HUES48 (cell line): Measurements from ENCODE around the gene MYOM1.

Source experiments
- H3K27ac ChIP-seq: one replicate; pipeline ENCODE4 v1.7.0; 2013; ENCODE audit warnings: low read depth, low read length, inconsistent platforms
- H3K27me3 ChIP-seq: 2 replicates; pipeline ENCODE4 v1.6.1; 2013; ENCODE audit warnings: mild to moderate bottlenecking, low read length; ENCODE audit not compliant: control insufficient read depth, insufficient read depth
- H3K36me3 ChIP-seq: 2 replicates; pipeline ENCODE4 v1.6.1; 2013; ENCODE audit warnings: low read length; ENCODE audit not compliant: control insufficient read depth, insufficient read depth
- H3K4me1 ChIP-seq: 2 replicates; pipeline ENCODE4 v1.6.1; 2013; ENCODE audit warnings: mild to moderate bottlenecking, low read length; ENCODE audit not compliant: control insufficient read depth, insufficient read depth
- H3K4me3 ChIP-seq: 2 replicates; pipeline ENCODE4 v1.5.1; 2013; ENCODE audit warnings: mild to moderate bottlenecking, low read depth, low read length
- H3K9ac ChIP-seq: 2 replicates; pipeline ENCODE4 v1.6.1; 2013; ENCODE audit warnings: mild to moderate bottlenecking, low read depth, low read length, moderate library complexity
- H3K9me3 ChIP-seq: 2 replicates; pipeline ENCODE4 v1.6.1; 2013; ENCODE audit warnings: low read length; ENCODE audit not compliant: control insufficient read depth, insufficient read depth

Gene MYOM1

DNA sequence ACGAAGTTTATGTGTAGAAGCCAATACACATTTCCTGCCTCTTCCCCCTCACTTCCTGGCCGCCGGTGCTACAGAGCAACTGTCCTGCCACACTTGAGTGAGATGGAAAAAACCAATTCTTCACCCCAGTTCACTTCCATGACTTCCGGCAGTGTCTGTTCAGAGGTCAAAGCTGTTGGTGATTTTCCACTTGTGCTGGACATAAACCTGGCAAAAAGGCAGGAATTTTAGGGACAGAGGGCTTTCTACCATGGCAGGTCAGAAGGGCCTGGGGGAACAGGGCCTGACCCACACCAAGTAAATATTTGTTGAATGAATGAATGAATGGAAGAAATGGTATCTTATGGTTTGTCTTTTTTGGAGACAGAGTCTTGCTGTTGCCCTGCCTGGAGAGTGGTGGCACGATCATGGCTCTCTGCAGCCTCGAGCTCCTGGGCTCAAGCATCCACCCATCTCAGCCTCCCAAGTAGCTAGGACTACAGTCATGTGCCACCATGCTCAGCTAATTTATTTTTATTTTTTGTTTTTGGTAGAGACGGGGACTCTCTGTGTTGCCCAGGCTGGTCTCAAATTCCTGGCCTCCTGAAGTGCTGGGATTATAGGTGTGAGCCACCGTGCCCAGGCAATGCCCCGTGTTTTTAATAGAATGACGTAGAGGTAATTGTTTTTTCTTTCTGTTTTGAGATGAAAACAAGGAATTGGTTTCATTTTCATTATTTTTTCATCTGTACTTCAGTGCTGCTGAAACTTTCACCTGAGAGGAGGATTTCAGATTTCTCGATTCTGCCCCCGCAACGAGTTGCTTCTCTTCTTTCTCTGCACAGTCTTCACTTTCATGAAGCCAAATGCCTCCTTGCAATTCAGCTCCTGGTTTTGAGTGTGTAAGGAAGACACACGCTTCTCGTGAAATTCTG lies 158.8 kb downstream of the MYOM1 start:
- Histone ChIP-seq H3K4me3 (no peak overlapping the region), H3K36me3 (no peaks in the 10 kb centered on the region), H3K9me3 (no peaks in the 10 kb centered on the region), H3K4me1 (no peaks in the 10 kb centered on the region; the same call in 1 of the 2 replicates), H3K9ac (no peak overlapping the region), H3K27ac (no peak overlapping the region), H3K27me3 (no peaks in the 10 kb centered on the region)

DNA sequence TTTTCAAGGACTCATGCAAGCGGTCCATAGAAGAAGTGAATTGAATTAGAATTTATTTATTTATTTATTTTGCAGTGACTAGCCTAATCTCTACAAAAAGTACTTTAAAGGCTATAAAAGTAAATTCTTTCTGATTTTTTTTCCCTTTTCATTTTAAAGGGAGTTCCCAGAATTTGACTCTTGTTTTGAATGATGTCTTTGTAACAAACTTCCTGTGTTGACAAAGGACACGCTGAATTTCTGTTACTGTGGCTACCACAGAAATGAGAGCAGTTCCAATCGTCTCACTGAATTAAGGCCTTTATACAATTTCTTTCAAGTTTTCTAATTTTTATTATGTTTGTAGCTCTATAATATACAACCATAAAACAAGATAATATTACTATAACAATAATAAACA lies 160.5 kb downstream of the MYOM1 start:
- H3K9me3 ChIP-seq: no peaks in the 10 kb centered on the region
- no peak overlapping the region for H3K27ac ChIP-seq
- no peaks in the 10 kb centered on the region; the same call in 1 of the 2 replicates for H3K4me1 ChIP-seq
- no peak overlapping the region for H3K9ac ChIP-seq
- no peak overlapping the region for H3K4me3 ChIP-seq
- no peaks in the 10 kb centered on the region for H3K27me3 ChIP-seq
- H3K36me3 ChIP-seq: no peaks in the 10 kb centered on the region

DNA sequence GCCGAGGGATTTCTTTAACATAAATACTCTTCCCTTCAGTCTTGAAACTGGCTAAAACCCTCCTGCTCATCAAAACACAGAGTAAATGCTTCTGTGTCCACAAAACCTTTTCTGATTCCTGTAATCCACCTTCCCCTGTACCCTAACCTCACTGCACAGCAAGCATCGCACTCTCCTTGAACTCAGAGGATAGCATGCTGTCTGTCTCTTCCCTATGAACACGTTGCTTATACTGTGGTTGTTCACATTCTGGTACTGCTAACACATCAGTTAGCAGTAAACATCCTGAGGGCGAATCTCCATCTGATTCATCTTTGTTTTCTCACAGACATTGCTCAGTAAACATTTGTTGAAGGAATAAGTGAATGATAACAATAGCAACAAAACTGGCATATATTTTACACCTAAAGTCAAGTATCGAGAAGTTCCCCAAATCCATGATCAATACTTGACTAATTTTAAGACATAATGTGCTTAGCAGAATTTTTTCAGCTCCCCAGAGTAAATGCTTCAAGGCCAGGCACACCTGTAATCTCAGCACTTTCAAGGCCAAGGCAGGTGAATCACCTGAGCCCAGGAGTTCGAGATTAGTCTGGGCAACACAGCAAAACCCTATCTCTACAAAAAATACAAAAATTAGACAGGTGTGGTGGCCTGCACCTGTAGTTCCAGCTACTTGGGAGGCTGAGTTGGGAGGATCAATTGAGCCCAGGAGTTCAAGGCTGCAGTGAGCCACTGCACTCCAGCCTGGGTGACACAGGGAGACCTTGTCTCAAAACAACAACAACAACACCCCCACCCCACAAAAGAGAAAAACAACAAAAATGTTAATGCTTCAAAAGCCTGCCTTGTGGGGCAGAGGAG lies 161.2 kb downstream of the MYOM1 start:
- Histone ChIP-seq H3K4me1 (no peaks in the 10 kb centered on the region; the same call in 1 of the 2 replicates), H3K9ac (no peak overlapping the region), H3K4me3 (no peak overlapping the region), H3K27ac (no peak overlapping the region), H3K36me3 (no peaks in the 10 kb centered on the region), H3K27me3 (no peaks in the 10 kb centered on the region), H3K9me3 (no peaks in the 10 kb centered on the region)

DNA sequence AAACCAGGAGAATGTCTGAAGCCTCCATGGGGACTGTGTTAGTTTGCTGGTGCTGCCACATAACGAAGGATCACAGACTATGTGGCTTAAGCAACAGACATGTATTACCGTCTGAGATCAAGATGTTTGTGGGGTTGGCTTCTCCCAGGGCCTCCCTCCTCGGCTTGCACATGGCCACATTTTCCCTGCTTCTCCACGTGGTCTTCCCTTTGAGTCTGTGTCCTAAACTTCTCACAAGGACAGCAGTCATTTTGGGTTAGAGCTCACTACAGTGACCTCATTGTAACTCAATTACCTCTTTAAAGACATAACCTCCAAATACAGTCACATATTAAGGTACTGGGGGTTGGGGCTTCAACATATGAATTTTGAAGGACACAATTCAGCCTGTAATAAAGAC lies 162.2 kb downstream of the MYOM1 start:
- Histone ChIP-seq H3K4me1 (no peaks in the 10 kb centered on the region; the same call in 1 of the 2 replicates), H3K9ac (no peak overlapping the region), H3K27me3 (no peaks in the 10 kb centered on the region), H3K27ac (no peak overlapping the region), H3K36me3 (no peaks in the 10 kb centered on the region), H3K9me3 (no peaks in the 10 kb centered on the region), H3K4me3 (no peak overlapping the region)

DNA sequence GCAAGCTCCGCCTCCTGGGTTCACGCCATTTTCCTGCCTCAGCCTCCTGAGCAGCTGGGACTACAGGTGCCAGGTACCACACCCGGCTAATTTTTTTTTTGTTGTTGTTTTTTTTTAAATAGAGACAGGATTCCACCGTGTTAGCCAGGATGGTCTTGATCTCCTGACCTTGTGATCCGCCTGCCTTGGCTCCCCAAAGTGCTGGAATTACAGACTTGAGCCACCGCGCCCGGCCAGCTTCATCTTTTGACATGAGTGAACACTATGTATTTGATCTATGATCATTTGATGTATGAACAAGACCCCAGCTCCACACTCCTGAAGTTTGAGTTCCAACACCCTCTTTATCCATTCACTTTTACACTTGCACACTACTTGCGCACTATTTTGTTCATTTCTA lies 163.5 kb downstream of the MYOM1 start:
- Histone ChIP-seq H3K27ac (no peak overlapping the region), H3K9ac (no peak overlapping the region), H3K4me1 (peaks cover 5% of the 10 kb centered on the region), H3K36me3 (no peaks in the 10 kb centered on the region), H3K27me3 (no peaks in the 10 kb centered on the region), H3K9me3 (no peaks in the 10 kb centered on the region), H3K4me3 (no peak overlapping the region)

DNA sequence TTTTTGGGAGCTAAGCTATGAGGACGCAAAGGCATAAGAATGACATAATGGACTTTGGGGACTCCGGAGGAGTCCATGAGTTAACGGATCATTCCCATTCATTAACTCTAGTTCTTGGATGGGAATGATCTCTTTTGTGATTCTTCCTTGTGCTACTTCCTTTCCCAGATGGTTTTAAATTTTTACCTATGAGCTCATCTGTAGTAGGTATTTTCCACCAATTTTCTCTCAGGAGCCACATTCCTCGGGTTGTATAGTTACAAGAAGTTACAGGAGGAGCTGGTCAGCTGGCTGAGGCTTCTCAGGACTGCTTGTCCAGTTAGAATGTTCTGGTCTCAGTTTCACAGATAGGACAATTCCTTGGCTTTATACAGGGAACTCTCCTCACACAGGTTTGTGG lies 164.0 kb downstream of the MYOM1 start:
- Histone ChIP-seq H3K4me3 (no peak overlapping the region), H3K36me3 (no peaks in the 10 kb centered on the region), H3K9me3 (no peaks in the 10 kb centered on the region), H3K27ac (no peak overlapping the region), H3K27me3 (no peaks in the 10 kb centered on the region), H3K4me1 (peaks cover 8% of the 10 kb centered on the region), H3K9ac (no peak overlapping the region)

DNA sequence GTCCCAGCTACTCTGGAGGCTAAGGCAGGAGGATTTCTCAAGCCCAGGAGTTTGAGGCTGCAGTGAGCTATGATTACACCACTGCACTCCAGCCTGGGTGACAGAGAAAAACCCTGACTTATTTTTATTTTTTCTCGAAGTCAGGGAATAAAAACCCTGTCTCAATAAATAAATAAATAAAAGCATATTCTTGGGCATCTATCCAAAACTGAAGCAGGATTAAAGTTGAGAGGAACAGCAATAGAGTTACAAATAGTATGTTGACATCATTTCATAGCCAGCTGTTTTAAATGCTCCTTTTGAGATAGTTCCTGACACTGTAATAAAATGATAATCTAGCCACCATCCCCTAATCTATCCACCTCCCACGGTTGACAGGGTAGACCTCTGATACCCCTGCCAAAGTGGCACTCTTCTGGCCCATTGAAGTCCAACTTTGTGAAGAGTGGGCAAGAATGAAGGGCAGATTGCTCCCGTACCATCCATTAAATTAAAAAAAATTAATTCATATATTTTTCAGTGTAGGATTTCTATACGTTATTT lies 164.5 kb downstream of the MYOM1 start:
- Histone ChIP-seq H3K27ac (no peak overlapping the region), H3K4me3 (no peak overlapping the region), H3K9ac (no peak overlapping the region), H3K36me3 (no peaks in the 10 kb centered on the region), H3K27me3 (no peaks in the 10 kb centered on the region), H3K9me3 (no peaks in the 10 kb centered on the region), H3K4me1 (peaks cover 8% of the 10 kb centered on the region)

DNA sequence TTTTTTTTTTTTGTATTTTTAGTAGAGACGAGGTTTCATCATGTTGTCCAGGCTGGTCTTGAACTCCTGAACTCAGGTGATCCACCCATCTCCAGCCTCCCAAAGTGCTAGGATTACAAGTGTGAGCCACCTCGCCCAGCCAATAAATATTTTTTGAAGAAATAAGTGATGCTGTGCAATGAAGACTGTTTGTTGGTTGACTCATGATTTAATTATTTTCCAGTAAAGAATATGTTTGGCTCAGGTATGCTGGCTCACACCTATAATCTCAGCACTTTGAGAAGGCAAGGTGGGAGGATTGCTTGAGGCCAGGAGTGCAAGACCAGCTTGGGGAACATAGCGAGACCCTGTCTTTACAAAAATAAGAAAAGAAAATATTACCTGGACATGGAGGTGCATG lies 165.0 kb downstream of the MYOM1 start:
- Histone ChIP-seq H3K4me3 (no peak overlapping the region), H3K27ac (no peak overlapping the region), H3K4me1 (peaks cover 8% of the 10 kb centered on the region), H3K36me3 (no peaks in the 10 kb centered on the region), H3K9me3 (no peaks in the 10 kb centered on the region), H3K27me3 (no peaks in the 10 kb centered on the region), H3K9ac (no peak overlapping the region)

DNA sequence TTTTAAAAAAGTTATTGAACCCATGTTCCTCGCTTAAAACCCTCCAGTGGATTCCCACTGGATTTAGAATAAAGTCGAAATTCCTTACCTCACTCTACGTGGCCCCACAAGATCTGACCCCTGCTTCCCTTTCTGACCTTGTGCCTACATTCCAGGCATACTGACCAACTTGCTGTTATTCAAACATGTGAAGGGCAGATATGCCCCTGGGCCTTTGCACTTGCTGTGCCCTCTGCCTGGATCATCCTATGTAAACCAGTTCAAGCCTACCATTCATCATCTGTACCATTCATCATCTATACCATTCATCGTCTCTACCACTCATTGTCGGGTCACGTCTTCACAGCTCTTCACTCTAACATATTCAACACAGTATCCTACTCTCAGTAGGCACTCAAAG lies 165.6 kb downstream of the MYOM1 start:
- Histone ChIP-seq H3K27ac (no peak overlapping the region), H3K9me3 (no peaks in the 10 kb centered on the region), H3K9ac (no peak overlapping the region), H3K27me3 (no peaks in the 10 kb centered on the region), H3K4me1 (peaks cover 8% of the 10 kb centered on the region), H3K36me3 (no peaks in the 10 kb centered on the region), H3K4me3 (no peak overlapping the region)

DNA sequence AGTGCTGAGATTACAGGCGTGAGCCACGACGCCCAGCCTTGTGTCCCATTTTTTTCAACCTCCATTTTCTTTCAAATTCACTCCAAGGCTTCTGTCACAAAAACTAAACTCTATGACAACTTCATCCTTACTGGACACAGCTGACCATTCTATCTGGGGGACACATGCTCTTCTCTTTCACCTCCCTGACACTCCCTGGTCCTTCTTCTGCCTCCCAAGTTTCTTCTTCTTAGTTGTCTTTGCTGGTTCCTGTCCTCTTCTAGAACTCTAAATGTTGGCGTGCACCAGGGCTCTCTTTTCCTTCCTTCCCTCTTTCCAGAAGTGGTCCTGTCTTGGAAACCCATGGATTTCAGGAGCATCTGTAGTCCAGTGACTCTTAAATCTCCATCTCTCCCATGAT lies 166.7 kb downstream of the MYOM1 start:
- Histone ChIP-seq H3K36me3 (no peaks in the 10 kb centered on the region), H3K27ac (no peak overlapping the region), H3K9ac (no peak overlapping the region), H3K27me3 (no peaks in the 10 kb centered on the region), H3K4me1 (peaks cover 8% of the 10 kb centered on the region; the same call in 1 of the 2 replicates), H3K9me3 (no peaks in the 10 kb centered on the region), H3K4me3 (no peak overlapping the region)

DNA sequence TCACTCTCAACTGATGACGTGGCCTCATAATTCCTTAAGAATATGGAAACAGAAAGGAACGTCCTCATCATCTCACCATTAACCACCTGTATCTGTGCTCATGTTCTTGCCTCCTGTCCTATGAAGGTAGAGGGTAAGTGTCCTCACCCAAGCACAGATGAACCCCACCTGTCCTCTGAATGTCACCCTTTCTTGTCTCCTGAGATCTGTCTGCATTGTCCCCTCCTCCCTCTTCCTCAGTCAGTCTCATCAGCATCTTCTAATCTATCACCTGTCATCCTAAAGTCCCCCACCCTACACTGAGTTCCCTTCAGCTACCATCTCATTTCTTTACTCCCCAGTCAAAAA lies 167.4 kb downstream of the MYOM1 start:
- no peak overlapping the region for H3K9ac ChIP-seq
- no peak overlapping the region for H3K4me3 ChIP-seq
- no peaks in the 10 kb centered on the region for H3K27me3 ChIP-seq
- H3K9me3 ChIP-seq: no peaks in the 10 kb centered on the region
- peaks cover 8% of the 10 kb centered on the region; the same call in 1 of the 2 replicates for H3K4me1 ChIP-seq
- H3K27ac ChIP-seq: no peak overlapping the region
- H3K36me3 ChIP-seq: no peaks in the 10 kb centered on the region
